Subcutaneous abdominal adipose tissue (tissue), 5 donors: ENCODE results near the gene RSPH1.

Experiments used
- H3K27ac ChIP-seq: one replicate; pipeline ENCODE4 v1.7.0; 2013; ENCODE audit warnings: low read depth, mild to moderate bottlenecking, inconsistent platforms, low read length, moderate library complexity
- H3K27me3 ChIP-seq, 5 donors: one replicate each; pipeline ENCODE4 v1.7.0; 2013; ENCODE audit warnings: low read length in 5 of 5, inconsistent platforms in 1 of 5; ENCODE audit not compliant: control insufficient read depth in 5 of 5, insufficient read depth in 4 of 5
- H3K36me3 ChIP-seq, 5 donors: one replicate each; pipeline ENCODE4 v1.7.0; 2013; ENCODE audit warnings: low read length in 5 of 5; ENCODE audit not compliant: control insufficient read depth in 5 of 5, insufficient read depth in 5 of 5
- H3K4me1 ChIP-seq, 5 donors: one replicate each; pipeline ENCODE4 v1.7.0; 2013; ENCODE audit warnings: low read length in 5 of 5, mild to moderate bottlenecking in 3 of 5, moderate library complexity in 1 of 5; ENCODE audit not compliant: control insufficient read depth in 5 of 5, insufficient read depth in 5 of 5
- H3K4me3 ChIP-seq, 5 donors: one replicate each; pipeline ENCODE4 v1.7.0; 2013; ENCODE audit warnings: low read length in 5 of 5, low read depth in 1 of 5
- H3K9ac ChIP-seq, 5 donors: one replicate each; pipeline ENCODE4 v1.7.0; 2013; ENCODE audit warnings: low read length in 5 of 5, mild to moderate bottlenecking in 4 of 5, moderate library complexity in 3 of 5
- H3K9me3 ChIP-seq, 5 donors: one replicate each; pipeline ENCODE4 v1.7.0; 2013; ENCODE audit warnings: low read length in 5 of 5; ENCODE audit not compliant: control insufficient read depth in 5 of 5
- donor health status: healthy.
- donor health status: healthy.
- donor health status: healthy.
- donor health status: healthy.
- donor health status: healthy.

Gene RSPH1

DNA sequence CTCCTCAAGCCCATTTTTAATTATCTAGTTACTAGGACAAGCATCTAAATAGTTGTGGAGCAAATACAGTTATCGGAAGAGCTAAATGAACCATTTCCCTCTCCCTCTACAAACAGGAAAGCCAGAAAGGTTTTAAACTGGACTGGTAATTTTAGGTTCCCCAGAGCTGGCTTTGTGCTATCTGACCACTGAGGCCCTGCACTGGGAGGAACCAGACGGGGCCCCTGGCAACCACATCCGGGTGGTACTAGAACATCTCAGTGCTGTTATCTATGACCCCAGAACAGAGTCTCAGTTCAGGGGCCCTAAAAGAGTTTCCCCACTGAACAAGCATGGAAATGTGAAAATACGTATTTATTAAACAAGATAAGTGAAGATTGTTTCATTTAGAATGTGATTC, 7.7 kb upstream of the RSPH1 start:
- H3K9me3 ChIP-seq: no peaks in the 10 kb centered on the region
- no peak overlapping the region for H3K9ac ChIP-seq
- H3K4me3 ChIP-seq: no peak overlapping the region
- H3K4me1 ChIP-seq: no peaks in the 10 kb centered on the region
- no peaks in the 10 kb centered on the region for H3K36me3 ChIP-seq
- no peaks in the 10 kb centered on the region for H3K27me3 ChIP-seq
- H3K27ac ChIP-seq: no peak overlapping the region

DNA sequence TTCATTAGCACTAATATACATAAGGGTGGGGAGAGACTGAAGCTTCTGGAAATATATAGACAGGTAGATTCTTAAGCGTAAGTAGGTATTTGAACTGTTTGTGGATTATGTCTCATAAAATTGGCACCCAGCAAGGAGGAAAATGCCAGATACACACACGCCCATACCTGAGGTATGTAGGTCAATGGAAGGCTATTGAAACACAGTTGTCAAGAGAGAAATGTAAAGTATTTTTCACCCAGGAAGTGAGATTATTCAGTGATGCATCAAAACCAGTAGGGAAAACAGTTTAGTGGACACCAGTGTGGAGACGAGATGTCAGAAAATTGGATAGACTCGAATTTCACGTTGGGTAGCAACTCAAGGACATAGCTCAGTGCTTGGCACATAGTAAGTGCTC, 4.7 kb upstream of the RSPH1 start:
- H3K27ac ChIP-seq: no peak overlapping the region

DNA sequence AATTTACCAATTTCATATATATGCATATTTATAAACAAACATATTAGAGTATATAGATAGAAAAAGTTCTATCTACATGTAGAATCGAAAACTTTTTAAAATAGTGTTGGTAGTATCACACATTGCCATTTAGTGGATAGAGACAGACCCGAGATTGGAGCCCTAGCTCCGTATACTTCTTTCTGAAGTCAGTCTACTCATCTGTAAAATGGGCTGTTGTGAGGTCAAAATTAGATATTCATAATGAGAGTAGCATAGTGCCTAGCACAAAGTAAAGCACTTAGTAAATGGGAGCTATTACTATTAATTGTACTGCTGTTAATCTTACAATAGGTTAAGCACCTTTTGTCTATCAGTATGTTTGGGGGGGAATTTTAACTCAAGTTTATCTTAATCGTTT, 4.2 kb upstream of the RSPH1 start:
- Histone ChIP-seq H3K27ac (no peak overlapping the region), H3K36me3 (no peaks in the 10 kb centered on the region), H3K9ac (no peak overlapping the region), H3K4me3 (no peak overlapping the region), H3K4me1 (peaks cover 5 to 17% (median 14%) of the 10 kb centered on the region in 5 donors), H3K27me3 (no peaks in the 10 kb centered on the region), H3K9me3 (no peaks in the 10 kb centered on the region)

More for the DNA sequence above, 4.7 kb upstream of the RSPH1 start:
- H3K4me1 ChIP-seq: peaks cover 3 to 12% (median 10%) of the 10 kb centered on the region in 5 donors
- H3K9ac ChIP-seq: no peak overlapping the region
- H3K4me3 ChIP-seq: no peak overlapping the region
- no peaks in the 10 kb centered on the region for H3K9me3 ChIP-seq
- H3K27me3 ChIP-seq: no peaks in the 10 kb centered on the region
- H3K36me3 ChIP-seq: no peaks in the 10 kb centered on the region

DNA sequence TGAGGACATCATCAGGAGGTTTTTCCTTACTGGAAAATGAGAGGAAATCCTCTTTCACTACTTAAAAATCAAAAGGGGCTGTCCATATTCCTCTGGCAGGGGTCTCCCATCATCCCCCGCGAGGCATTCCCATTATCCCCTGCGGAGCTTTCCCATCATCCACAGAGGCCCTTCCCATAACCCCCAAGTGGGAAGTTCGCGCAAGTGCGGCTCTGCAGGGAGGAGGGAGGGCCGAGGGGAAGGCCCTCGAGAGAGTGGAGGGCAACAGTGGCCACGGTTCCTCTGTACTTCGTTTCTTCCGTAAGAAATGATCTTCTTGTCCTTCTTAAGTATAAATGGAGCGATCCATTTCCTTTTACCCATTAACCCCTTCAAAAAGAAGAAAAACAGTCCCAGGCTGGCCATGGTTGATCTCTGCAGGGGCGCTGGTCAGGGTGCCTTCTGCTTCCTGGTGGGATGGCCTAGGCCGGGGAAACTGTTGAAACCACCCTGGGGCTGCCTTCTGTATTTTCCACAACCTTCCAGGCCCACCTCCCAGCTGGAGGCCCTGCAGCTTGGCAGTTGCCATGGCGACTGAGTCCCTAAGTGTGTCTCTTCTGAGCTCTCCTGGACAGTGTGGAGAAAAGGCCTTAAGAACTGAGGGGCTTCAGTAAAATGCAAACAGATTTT, 3.6 kb upstream of the RSPH1 start:
- Histone ChIP-seq H3K9ac (no peak overlapping the region), H3K36me3 (no peaks in the 10 kb centered on the region), H3K9me3 (no peaks in the 10 kb centered on the region), H3K4me1 (peaks cover 5 to 17% (median 14%) of the 10 kb centered on the region in 5 donors), H3K4me3 (no peak overlapping the region), H3K27me3 (no peaks in the 10 kb centered on the region), H3K27ac (no peak overlapping the region)

DNA sequence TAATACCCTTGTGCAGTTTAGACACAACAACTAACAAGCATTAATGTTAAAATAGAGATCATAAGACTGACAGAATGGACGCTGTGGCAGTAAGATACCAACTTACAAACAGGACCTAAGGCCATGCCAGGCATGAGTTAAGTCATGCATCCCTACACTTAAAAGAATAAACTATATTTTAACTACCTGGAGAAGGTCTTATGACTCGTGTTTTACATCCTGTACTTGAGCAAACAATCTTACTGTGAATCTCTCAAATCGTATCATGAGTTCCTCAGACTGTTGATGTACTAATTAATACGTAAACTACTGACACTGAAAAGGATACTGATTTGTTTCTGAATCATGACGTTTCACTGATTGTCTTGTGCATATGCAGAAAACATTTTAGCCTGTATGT, 2.0 kb upstream of the RSPH1 start:
- H3K27me3 ChIP-seq: no peaks in the 10 kb centered on the region
- H3K4me3 ChIP-seq: no peak overlapping the region
- H3K27ac ChIP-seq: no peak overlapping the region
- no peaks in the 10 kb centered on the region for H3K9me3 ChIP-seq
- no peaks in the 10 kb centered on the region for H3K36me3 ChIP-seq
- peaks cover 5 to 17% (median 14%) of the 10 kb centered on the region in 5 donors for H3K4me1 ChIP-seq
- no peak overlapping the region for H3K9ac ChIP-seq

DNA sequence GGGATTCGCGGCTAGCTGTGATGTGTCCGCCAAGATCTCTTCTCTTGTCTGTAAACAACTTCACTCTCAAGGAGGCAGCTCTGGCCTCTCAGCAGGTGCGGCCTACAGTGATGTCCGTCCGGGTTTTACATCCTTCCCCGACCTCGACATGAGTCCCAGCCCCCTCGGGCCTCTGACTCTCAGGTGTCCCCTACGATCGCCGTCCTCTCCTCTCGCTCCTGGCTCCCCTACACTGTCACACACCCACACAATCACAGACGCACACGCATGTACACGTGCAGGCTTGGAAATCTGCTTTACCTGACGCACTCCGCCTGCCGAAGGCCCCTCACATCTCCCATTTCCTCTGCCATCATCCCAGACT, 797 bp upstream of the RSPH1 start:
- peak overlapping the region; percentile 69 to 93 (median 83) for H3K4me3 ChIP-seq
- peaks cover 5 to 17% (median 14%) of the 10 kb centered on the region in 5 donors for H3K4me1 ChIP-seq
- H3K36me3 ChIP-seq: no peaks in the 10 kb centered on the region
- H3K27me3 ChIP-seq: peaks cover 0 to 2% (median 0%) of the 10 kb centered on the region in 5 donors
- no peak overlapping the region for H3K27ac ChIP-seq
- H3K9me3 ChIP-seq: no peaks in the 10 kb centered on the region
- peak overlapping the region in 4 of 5 donors; percentile 64 to 91 (median 70) for H3K9ac ChIP-seq

DNA sequence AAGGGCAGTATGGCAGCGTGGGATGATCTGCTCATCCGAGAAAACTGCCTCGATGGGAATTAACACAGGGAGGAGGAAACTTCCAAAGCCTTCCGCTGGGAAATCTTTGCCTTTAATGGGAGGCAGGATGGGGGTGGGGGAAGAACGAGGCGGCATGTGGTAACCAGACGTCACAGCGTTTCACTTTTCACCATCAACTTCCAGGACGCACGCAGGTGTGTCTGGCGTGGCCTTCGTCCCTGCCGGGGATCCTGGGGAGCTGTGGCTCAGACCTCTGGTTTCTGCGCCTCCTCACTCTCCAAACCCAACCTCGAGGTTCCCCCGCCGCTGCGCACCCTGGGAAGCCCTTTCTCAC, 282 bp downstream of the RSPH1 start:
- peaks cover 5 to 17% (median 14%) of the 10 kb centered on the region in 5 donors for H3K4me1 ChIP-seq
- no peaks in the 10 kb centered on the region for H3K9me3 ChIP-seq
- H3K4me3 ChIP-seq: peak overlapping the region; percentile 71 to 93 (median 83)
- H3K36me3 ChIP-seq: no peaks in the 10 kb centered on the region
- peaks cover 0 to 2% (median 0%) of the 10 kb centered on the region in 5 donors for H3K27me3 ChIP-seq
- no peak overlapping the region for H3K27ac ChIP-seq
- H3K9ac ChIP-seq: peak overlapping the region in 3 of 5 donors; percentile 25 to 63 (median 47)

DNA sequence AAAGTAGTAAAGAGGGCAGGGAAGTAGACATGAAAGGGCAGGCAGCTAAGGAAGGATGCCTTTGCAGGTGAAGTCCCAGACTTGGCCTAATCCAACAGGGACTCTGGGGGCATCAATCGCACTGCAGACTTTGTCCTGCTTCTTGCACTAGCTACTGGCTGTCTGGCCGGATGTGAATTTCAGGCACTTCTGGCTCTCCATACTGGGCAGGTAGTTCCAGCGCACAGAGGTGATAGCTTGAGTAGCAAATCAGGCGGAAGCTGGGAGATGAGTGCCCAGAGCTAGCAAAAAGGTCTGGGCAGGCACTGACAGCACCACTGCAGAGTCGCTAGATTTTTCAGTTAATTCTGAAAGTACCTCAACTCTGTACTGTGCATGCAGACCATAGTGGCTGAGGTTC, 997 bp downstream of the RSPH1 start:
- H3K4me1 ChIP-seq: peaks cover 5 to 17% (median 14%) of the 10 kb centered on the region in 5 donors
- no peaks in the 10 kb centered on the region for H3K9me3 ChIP-seq
- no peak overlapping the region for H3K4me3 ChIP-seq
- H3K36me3 ChIP-seq: no peaks in the 10 kb centered on the region
- no peak overlapping the region for H3K9ac ChIP-seq
- H3K27me3 ChIP-seq: peaks cover 0 to 2% (median 0%) of the 10 kb centered on the region in 5 donors
- no peak overlapping the region for H3K27ac ChIP-seq

DNA sequence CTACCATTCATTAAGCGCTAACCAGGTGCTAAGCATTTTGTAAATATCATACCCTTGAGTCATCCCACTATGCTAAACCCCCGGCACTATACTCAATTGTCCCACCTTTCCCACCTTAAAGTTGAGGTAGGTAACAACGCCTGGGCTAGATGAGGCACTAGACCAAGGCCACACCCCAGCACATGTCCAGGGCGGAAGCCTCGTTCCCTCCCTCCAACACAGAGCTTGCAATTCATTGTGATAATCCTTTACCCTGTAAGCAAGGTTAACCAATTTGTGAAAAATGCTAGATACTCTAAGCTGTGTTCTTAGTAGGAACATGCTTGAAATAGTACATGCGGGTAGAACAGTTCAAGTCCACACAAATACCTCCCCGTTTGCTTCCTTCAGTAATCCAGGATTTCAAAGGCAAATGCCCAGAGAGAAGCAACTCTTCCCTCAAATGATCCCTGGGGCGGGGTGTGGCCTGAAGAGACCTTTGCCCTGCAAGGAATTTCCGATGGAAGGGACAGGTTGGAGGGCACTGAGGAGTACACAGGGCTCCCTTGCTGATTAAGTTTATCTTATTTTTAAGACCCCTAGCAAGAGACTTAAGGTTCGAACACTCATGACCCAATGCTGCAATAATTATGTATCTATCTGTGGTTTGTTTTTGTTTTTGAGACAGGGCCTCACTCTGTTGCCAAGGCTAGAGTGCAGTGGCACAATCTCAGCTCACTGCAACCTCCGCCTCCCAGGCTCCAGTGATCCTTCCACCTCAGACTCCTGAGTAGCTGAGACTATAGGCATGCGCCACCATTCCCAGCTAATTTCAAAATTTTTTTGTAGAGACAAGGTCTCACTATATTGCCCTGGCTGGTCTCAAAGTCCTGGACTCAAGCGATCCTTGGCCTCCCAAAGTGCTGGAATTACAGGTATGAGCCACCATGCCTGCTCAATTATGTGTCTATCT, 2.6 kb downstream of the RSPH1 start:
- H3K27ac ChIP-seq: no peak overlapping the region
- H3K9me3 ChIP-seq: peaks cover 0 to 3% (median 0%) of the 10 kb centered on the region in 5 donors
- H3K9ac ChIP-seq: no peak overlapping the region
- peaks cover 0 to 8% (median 0%) of the 10 kb centered on the region in 5 donors for H3K27me3 ChIP-seq
- H3K4me1 ChIP-seq: peaks cover 5 to 17% (median 14%) of the 10 kb centered on the region in 5 donors
- H3K4me3 ChIP-seq: no peak overlapping the region
- no peaks in the 10 kb centered on the region for H3K36me3 ChIP-seq

DNA sequence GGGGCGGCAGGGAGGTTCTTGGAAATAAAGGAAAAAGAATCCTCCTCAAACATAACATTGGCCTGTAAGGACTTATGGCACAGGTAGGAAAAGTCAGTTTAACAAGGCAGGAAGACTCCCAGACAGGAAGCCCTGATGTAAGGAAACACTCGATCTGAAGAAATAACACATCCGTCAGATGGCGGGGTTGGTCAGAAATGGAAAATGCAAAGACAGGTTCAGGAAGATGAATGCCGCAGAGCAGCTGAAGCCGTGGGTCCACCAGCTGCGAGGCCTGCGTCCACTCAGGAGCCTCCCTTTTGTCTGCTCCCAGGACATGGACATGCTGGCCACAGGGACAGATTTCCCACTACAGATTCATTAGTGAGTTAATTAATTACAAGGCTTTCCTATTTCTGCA, 3.8 kb downstream of the RSPH1 start:
- H3K36me3 ChIP-seq: no peaks in the 10 kb centered on the region
- no peak overlapping the region for H3K9ac ChIP-seq
- H3K27ac ChIP-seq: no peak overlapping the region
- H3K27me3 ChIP-seq: peaks cover 0 to 14% (median 0%) of the 10 kb centered on the region in 5 donors
- peaks cover 5 to 17% (median 14%) of the 10 kb centered on the region in 5 donors for H3K4me1 ChIP-seq
- H3K4me3 ChIP-seq: no peak overlapping the region
- peaks cover 0 to 3% (median 0%) of the 10 kb centered on the region in 5 donors for H3K9me3 ChIP-seq
